Femur (tissue), 1 donor: ENCODE results near the gene RIT2.

ENCODE experiments used
- DNase-seq: peaks from one replicate; pipeline ENCODE4 v3.0.0-alpha.2; 2017

The RIT2 gene

GRCh38 chr18:43007365-43007764 is 108.1 kb downstream of the RIT2 start:
- no peak for DNase-seq

DNA sequence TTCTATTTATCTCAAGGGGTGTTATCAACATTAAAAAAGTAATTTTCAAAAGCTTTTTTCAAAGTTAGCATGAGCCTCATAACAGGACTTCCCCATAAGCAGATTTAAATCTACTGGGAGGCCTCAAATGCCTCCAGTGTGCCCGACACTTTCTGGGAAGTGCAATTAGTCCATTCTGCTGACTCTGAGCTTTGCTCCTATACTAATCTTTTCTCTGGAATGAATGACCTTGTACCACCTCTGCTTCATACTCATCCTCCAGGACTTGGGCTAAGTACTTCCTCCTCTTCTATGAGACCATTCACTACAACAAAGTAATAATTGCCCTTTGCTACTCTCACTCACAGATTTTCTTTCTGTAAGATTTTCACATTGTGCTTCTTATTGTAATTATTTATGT is 111.1 kb downstream of the RIT2 start:
- no peak for DNase-seq

DNA sequence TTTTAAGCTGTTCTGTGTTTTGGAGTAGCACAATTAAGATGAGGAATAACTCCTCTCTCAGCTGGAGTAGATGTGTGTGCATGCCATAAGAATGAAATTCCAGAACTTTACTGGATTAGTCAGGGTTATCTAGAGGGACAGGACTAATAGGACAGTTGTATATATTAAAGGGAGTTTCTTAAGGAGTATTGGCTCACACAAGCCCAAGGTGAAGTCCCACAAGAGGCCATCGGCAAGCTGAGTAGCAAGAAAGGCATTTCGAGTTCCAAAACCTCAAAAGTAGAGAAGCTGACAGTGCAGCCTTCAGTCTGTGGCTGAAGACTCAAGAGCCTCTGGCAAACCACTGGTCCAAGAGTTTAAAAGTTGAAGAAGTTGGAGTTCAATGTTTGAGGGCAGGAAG is 113.7 kb downstream of the RIT2 start:
- DNase-seq, result no peak

- DNase-seq, result no peak
Measured at GRCh38 chr18:42996824-42997223, 118.7 kb downstream of the RIT2 start.

- DNase-seq, result no peak
Measured at GRCh38 chr18:42980426-42980825, 135.1 kb downstream of the RIT2 start.

GRCh38 chr18:42977982-42978637 is 137.4 kb downstream of the RIT2 start:
- no peak for DNase-seq

DNA sequence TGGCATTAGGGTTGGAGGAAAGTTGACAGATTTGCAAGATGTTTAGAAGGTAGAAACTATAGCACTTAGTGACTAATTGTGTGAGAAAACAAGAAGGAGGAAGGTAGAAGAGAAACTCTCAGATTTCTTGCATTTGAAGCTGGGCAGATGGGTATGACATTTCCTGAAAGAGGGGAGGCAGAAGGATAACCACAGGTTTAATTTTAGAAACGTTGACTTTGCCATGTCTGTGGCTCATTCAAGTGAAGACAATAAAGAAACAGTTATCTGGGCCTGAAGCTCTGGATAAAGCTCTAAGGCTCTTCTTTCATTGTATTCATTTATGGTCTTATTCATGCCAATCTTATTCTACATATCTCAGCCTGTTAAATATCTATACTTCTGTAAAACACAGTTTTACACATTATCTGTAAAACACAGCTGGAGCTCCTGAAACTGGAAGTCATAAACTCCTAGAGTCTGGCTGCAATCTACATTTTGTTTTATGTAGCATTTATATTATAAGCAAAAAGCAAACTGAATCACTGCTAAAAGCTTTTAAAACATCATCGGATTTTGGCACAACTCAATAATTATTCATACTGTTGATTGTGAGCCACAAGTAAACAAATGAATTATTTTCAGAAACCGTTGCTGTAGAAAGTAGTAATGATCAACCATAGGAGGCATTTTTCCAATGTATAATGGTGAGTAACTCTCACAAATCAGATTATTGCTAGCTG is 138.5 kb downstream of the RIT2 start:
- no peak for DNase-seq

GRCh38 chr18:42969366-42969765 is 146.1 kb downstream of the RIT2 start:
- no peak for DNase-seq

GRCh38 chr18:42961298-42961697 is 154.2 kb downstream of the RIT2 start:
- no peak for DNase-seq

- DNase-seq, result no peak
Measured at GRCh38 chr18:42959528-42959927, 156.0 kb downstream of the RIT2 start.

- no peak for DNase-seq
Measured at GRCh38 chr18:42958353-42958752, 157.1 kb downstream of the RIT2 start.

DNA sequence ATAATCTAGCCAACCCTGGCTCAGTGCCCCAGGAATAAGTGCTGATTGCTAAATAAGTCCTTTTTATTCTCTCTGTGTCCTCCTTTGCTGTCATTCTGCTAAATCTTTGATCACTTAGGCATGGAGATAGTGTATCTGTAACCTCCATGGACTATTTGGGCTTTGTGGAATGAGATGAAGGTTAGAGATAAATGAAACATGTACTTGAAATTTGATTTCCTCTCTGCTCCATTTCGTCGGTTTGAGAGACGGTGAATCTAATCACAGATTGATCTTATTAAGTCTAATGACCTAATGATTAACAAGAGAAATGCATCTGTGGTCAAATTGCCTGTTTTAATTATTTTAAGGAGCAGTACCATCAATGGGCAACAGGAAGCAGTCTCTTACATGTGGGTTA is 159.2 kb downstream of the RIT2 start:
- no peak for DNase-seq

- no peak for DNase-seq
Measured at GRCh38 chr18:42954887-42955286, 160.6 kb downstream of the RIT2 start.

DNA sequence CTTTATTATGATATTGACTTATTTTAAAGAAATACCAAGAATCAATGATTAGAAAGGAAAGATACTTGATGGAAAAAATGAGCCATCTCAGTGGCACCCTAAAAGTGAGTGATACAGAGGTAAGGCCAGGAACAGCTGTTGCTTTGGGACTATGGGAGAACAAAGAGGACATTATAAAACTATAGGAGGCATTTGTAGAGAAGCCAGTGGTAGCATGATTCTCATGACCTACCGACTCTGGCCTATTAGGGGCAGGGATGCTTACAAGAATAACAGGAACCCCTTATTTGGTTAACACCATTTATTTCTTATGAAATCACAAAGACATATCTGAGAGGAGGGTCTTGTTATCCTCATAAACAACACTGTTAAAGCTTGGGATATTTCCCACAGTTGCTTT is 162.2 kb downstream of the RIT2 start:
- DNase-seq, result no peak

DNA sequence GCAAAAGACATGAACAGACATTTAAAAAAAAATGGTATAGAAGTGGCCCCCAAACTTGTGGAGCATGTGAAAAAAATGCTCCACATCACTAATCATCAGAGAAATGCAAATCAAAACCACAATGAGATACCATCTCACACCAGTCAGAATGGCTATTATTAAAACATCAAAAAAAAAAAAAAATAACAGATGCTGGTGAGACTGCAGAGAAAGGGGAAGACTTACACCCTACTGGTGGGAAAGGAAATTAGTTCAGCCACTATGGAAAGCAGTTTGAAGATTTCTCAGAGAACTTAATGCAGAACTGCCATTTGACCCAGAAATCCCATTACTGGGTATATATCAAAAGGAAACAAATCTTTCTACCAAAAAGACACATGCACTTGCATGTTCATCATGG is 164.8 kb downstream of the RIT2 start:
- no peak for DNase-seq

DNA sequence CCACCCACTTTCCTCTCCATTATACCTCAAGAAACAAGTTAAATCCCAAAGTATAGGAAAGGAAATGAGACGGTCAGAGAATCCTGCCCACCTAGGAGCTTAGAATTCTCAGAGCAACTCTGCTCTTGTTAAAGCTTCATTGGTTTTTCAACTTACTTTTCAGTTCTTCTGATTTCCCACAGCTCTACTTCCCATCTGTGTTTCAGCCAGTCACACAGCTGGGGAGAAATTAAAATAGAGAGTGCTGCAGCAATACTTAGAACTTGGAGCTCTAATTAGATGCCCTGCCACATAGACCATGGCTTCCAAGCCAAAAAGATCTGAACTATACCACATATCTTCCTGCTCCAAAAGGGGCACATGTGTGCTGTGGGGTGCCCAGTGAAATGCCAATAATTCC is 166.7 kb downstream of the RIT2 start:
- DNase-seq, result no peak

- no peak for DNase-seq
Measured at GRCh38 chr18:42941860-42942259, 173.6 kb downstream of the RIT2 start.

DNA sequence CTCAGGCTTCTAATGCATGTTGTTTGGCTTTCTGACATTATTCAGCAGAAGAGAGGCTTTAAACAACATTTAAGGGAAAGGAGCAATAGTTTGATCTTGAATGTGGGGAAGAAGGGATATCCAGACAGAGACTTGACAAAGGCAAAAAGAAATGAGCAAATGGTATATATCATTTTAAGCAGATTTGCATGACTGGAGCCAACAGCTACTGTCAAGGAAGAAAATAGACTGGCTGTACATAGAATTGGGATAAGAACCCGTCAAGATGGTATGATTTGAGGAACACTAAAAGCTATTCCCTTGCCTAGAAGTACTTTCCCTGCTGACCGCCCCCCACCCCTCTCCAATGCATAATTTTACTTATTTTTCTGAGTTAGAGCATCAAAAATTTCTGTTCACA is 174.5 kb downstream of the RIT2 start:
- no peak for DNase-seq

GRCh38 chr18:42937436-42937835 is 178.0 kb downstream of the RIT2 start:
- DNase-seq, result no peak

DNA sequence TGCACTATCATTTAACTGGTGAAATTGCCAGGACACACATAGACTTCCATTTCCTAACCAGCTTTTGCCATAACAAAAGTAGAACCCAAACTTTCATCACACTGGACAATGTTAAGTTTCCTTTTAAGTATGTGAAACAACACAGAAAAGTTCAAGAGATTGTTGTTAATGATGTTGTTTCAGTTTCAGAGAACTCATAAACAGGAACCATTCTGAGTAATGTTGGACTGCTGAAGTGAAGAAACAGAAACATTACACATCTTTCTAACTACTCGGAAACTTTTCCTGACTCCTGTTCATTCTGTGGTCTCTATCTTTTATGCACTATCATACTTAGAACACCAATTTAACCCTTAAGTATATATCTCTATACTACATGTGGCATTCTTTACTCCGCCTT is 179.2 kb downstream of the RIT2 start:
- DNase-seq, result no peak

DNA sequence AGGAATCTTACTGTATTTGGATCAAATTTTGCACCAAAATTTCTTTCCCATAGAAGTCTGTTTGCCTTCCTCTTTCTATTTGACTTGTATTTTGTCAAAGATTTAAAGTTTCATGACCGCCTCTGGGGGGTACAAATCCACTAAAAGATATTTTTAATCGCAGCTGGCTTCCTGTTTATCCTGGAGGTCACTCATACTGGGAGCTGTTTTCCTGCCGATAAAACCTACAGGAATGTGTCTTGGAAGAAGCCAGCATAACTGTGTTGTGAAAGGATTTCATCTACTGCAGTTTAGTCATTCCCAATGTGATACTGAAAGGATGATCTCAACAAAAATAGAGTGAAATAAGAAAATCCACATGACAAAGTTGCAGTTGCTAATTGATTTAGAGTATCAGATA is 184.0 kb downstream of the RIT2 start:
- no peak for DNase-seq

GRCh38 chr18:42929857-42930256 is 185.6 kb downstream of the RIT2 start:
- DNase-seq, result no peak

GRCh38 chr18:42929181-42929580 is 186.3 kb downstream of the RIT2 start:
- no peak for DNase-seq

DNA sequence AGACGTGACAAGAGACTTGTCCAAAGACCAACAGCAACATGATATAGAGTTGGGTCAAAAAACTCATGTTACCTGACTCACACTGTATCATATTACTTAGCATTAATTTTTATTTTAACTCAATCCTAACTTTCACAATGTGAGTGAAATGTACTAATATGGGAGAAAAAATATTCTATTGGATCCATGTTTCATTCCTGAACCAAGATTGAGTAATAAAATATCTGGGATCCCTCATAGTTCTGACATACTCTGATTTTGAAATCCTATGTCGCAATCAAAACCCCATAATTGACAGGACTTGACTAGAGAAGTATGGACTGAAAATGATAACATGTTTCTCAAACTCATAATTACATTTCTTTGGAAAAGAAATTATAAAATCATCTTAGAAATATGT is 190.4 kb downstream of the RIT2 start:
- DNase-seq, result no peak

- no peak for DNase-seq
Measured at GRCh38 chr18:42922363-42922762, 193.1 kb downstream of the RIT2 start.
